ENCODE results near the gene ASCL5. TPM values are rescaled to one million over a fixed set of nuclear protein-coding genes. Genes with fewer than 3 reads are reported as not detected.

ASCL5 gene
- total RNA-seq, 5 donors from 2014 or later (not counting 1 experiment from before 2014, with no cell fraction given), result 0.19 to 0.49 (median 0.26) TPM; not detected in 2

DNA sequence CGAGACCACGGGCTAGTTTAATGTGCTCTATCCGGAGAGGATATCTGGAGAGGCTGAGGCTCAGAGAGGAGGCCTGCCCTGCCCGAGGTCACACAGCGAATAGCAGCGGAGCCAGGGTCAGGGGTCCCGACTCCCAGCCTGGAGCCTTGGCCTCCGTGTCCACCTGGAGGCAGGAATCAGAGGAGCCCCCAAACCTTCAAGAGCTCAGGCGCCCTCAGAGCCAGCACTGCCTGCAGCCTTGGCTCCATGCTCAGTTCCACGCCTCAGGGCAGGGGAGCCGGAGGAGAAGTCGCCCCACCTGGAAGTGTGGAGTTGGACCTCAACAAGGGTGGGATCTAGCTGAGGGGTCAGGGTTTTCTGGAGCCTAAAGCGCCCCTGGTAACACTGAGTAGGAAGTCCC is 2.0 kb upstream of the ASCL5 start:
- Histone ChIP-seq H3K4me1 (ENCODE audit: control insufficient read depth in 1 of 2, extremely low read depth in 1 of 2, insufficient read depth in 2 of 2, low read length in 2 of 2) (no peaks in the 10 kb centered on the region), H3K27me3 (replicated peaks in 1 of 2; ENCODE audit: control insufficient read depth in 2 of 2, extremely low read depth in 1 of 2, insufficient read depth in 2 of 2, low read length in 1 of 2) (peaks cover 0 to 40% of the 10 kb centered on the region in 2 experiments), H3K36me3 (ENCODE audit: control insufficient read depth in 2 of 2, extremely low read depth in 1 of 2, insufficient read depth in 1 of 2, low read length in 1 of 2) (no peaks in the 10 kb centered on the region), H3K9me3 (no peaks in the 10 kb centered on the region), H3K27ac (ENCODE audit: low read length) (no peak overlapping the region), H3K4me3 (ENCODE audit: control insufficient read depth in 1 of 2, extremely low read depth in 1 of 2, low read length in 1 of 2) (no peak overlapping the region)
- Mint-ChIP-seq H3K9me3 (no peaks in the 10 kb centered on the region), H3K36me3 (peaks cover 7% of the 10 kb centered on the region), H3K4me1 (no peaks in the 10 kb centered on the region), H3K27me3 (peaks cover 13 to 14% of the 10 kb centered on the region in 2 donors), H3K4me3 (no peak overlapping the region), H3K27ac (no peak overlapping the region)
- 87% methylated on average over 13 of the region's 13 CpGs for WGBS (ENCODE audit: insufficient coverage)
- POLR2A ChIA-PET, result no interaction called here
- ATAC-seq (replicated peaks in 1 of 4) (no peak), DNase-seq (no peak)
- CTCF ChIA-PET, result no interaction called here

- no peak overlapping the region for H3K27ac Mint-ChIP-seq
- CTCF ChIA-PET, result interaction anchor here in 1 of 2 donors (0.6 kb wide), 1 partner anchor 619 kb away, joined by 6 read pairs; no protein-coding TSS in a partner anchor
- Histone ChIP-seq H3K9me3 (no peaks in the 10 kb centered on the region), H3K4me1 (ENCODE audit: control insufficient read depth in 1 of 2, extremely low read depth in 1 of 2, insufficient read depth in 2 of 2, low read length in 2 of 2) (no peaks in the 10 kb centered on the region), H3K4me3 (ENCODE audit: control insufficient read depth in 1 of 2, extremely low read depth in 1 of 2, low read length in 1 of 2) (no peak overlapping the region), H3K27ac (ENCODE audit: low read length) (no peak overlapping the region), H3K36me3 (ENCODE audit: control insufficient read depth in 2 of 2, extremely low read depth in 1 of 2, insufficient read depth in 1 of 2, low read length in 1 of 2) (no peaks in the 10 kb centered on the region), H3K27me3 (replicated peaks in 1 of 2; ENCODE audit: control insufficient read depth in 2 of 2, extremely low read depth in 1 of 2, insufficient read depth in 2 of 2, low read length in 1 of 2) (peaks cover 0 to 40% of the 10 kb centered on the region in 2 experiments)
- no peaks in the 10 kb centered on the region for H3K4me1 Mint-ChIP-seq
- peaks cover 7% of the 10 kb centered on the region for H3K36me3 Mint-ChIP-seq
- DNase-seq (no peak), ATAC-seq (replicated peaks in 1 of 4) (no peak)
- no peaks in the 10 kb centered on the region for H3K9me3 Mint-ChIP-seq
- peaks cover 16 to 17% of the 10 kb centered on the region in 2 donors for H3K27me3 Mint-ChIP-seq
- POLR2A ChIA-PET, result no interaction called here
- 89% methylated on average over 3 of the region's 9 CpGs for WGBS (ENCODE audit: insufficient coverage)
- H3K4me3 Mint-ChIP-seq, result no peak overlapping the region
Measured at GRCh38 chr1:201128476-201128875, 1.5 kb upstream of the ASCL5 start.

DNA sequence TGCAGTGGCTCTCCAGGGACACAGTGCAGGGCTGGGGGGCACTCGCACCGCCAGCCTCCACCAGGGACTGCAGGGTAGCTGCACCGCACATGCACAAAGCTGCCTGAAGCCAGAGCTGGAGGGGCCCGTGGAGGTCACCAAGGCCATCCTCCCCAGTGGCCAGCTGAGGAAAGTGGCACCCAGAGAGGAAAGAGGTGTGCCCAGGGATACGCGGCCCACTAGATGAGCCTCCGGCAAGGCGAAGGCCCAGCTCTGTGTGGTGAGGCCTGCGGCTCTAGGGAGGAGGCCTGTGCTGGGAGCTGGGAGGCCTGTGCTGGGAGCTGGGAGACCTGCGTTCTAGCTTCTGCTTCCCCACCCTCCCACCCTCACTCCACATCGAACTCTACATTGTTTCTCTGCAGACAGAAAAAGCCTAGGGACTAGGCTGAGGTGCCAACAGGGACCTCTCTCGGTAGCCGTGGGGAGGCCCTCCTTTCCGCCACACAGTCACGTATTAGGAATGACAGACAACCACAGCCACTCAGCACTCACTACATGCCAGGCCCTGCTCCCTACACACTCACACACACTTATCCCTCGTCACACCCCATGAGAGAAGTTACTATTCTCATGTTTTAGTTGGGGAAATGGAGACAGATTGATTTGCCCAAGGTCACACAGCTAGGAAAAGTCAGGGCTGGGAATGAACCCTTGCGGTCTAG is 921 bp upstream of the ASCL5 start:
- no peaks in the 10 kb centered on the region for H3K9me3 Mint-ChIP-seq
- no peak overlapping the region for H3K27ac Mint-ChIP-seq
- WGBS (ENCODE audit: insufficient coverage), result 95% methylated on average over 8 of the region's 17 CpGs
- POLR2A ChIA-PET, result no interaction called here
- no peak overlapping the region for H3K4me3 ChIP-seq (ENCODE audit: control insufficient read depth in 1 of 2, extremely low read depth in 1 of 2, low read length in 1 of 2)
- no peak overlapping the region for H3K27ac ChIP-seq (ENCODE audit: low read length)
- no peaks in the 10 kb centered on the region for H3K4me1 ChIP-seq (ENCODE audit: control insufficient read depth in 1 of 2, extremely low read depth in 1 of 2, insufficient read depth in 2 of 2, low read length in 2 of 2)
- no peaks in the 10 kb centered on the region for H3K4me1 Mint-ChIP-seq
- no peak for DNase-seq
- H3K4me3 Mint-ChIP-seq, result no peak overlapping the region
- CTCF ChIA-PET, result interaction anchor here in 1 of 2 donors (0.6 kb wide), 1 partner anchor 619 kb away, joined by 6 read pairs; no protein-coding TSS in a partner anchor
- no peaks in the 10 kb centered on the region for H3K9me3 ChIP-seq
- no peak for ATAC-seq (replicated peaks in 1 of 4)
- H3K27me3 ChIP-seq (replicated peaks in 1 of 2; ENCODE audit: control insufficient read depth in 2 of 2, extremely low read depth in 1 of 2, insufficient read depth in 2 of 2, low read length in 1 of 2), result peaks cover 0 to 40% of the 10 kb centered on the region in 2 experiments
- H3K36me3 Mint-ChIP-seq, result peaks cover 6% of the 10 kb centered on the region
- no peaks in the 10 kb centered on the region for H3K36me3 ChIP-seq (ENCODE audit: control insufficient read depth in 2 of 2, extremely low read depth in 1 of 2, insufficient read depth in 1 of 2, low read length in 1 of 2)
- H3K27me3 Mint-ChIP-seq, result peaks cover 16 to 17% of the 10 kb centered on the region in 2 donors

DNA sequence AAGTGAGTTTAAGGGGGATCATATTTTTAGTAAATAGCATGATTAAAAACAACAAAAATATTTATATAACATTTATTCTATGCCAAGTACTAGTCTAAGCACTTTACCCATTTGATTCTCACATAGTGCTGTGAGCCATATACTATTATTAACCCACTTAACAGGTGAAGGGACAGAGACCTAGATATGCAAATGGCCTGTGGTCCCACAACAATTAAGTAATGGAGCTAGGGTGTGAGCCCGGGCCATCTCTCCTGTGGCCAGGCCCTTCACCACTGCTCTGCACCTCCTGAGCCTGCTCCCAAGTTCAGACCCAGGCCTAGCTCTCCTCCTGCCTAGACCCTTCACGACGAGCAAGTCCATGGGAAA is 537 bp downstream of the ASCL5 start:
- H3K36me3 ChIP-seq (ENCODE audit: control insufficient read depth in 2 of 2, extremely low read depth in 1 of 2, insufficient read depth in 1 of 2, low read length in 1 of 2), result no peaks in the 10 kb centered on the region
- Mint-ChIP-seq H3K27ac (no peak overlapping the region), H3K36me3 (no peaks in the 10 kb centered on the region), H3K9me3 (no peaks in the 10 kb centered on the region), H3K4me1 (no peaks in the 10 kb centered on the region), H3K27me3 (peaks cover 16 to 17% of the 10 kb centered on the region in 2 donors), H3K4me3 (no peak overlapping the region)
- ChIA-PET CTCF (no interaction called here), POLR2A (no interaction called here)
- 70% methylated on average over 3 of the region's 3 CpGs for WGBS (ENCODE audit: insufficient coverage)
- peaks cover 0 to 49% of the 10 kb centered on the region in 2 experiments for H3K27me3 ChIP-seq (replicated peaks in 1 of 2; ENCODE audit: control insufficient read depth in 2 of 2, extremely low read depth in 1 of 2, insufficient read depth in 2 of 2, low read length in 1 of 2)
- ATAC-seq (replicated peaks in 1 of 4) (no peak), DNase-seq (no peak)
- H3K27ac ChIP-seq (ENCODE audit: low read length), result no peak overlapping the region
- H3K4me1 ChIP-seq (ENCODE audit: control insufficient read depth in 1 of 2, extremely low read depth in 1 of 2, insufficient read depth in 2 of 2, low read length in 2 of 2), result no peaks in the 10 kb centered on the region
- H3K4me3 ChIP-seq (ENCODE audit: control insufficient read depth in 1 of 2, extremely low read depth in 1 of 2, low read length in 1 of 2), result no peak overlapping the region
- H3K9me3 ChIP-seq, result no peaks in the 10 kb centered on the region

DNA sequence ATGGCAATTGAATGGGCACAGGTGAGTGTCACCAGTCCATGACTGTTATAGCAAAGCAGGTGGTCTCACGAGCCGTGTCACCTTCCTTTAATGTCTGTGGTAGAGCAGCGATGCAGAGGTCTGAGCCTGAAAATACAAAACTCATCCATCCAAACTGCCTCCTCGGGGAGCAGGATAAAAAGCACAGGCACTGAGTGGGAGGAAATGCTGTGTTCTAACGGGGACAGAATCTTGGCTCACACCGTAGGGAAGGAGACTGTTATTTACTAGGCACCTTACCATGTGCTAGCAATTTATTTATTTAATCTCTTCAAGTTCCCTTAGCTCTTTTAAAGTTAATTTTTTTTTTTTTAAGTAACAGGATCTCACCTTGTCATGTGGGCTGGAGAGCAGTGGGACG is 1.2 kb downstream of the ASCL5 start:
- no peaks in the 10 kb centered on the region for H3K4me1 ChIP-seq (ENCODE audit: control insufficient read depth in 1 of 2, extremely low read depth in 1 of 2, insufficient read depth in 2 of 2, low read length in 2 of 2)
- Mint-ChIP-seq H3K4me3 (no peak overlapping the region), H3K27me3 (peaks cover 16 to 17% of the 10 kb centered on the region in 2 donors), H3K27ac (peak overlapping the region in 1 of 2 donors; percentile 5), H3K9me3 (no peaks in the 10 kb centered on the region), H3K4me1 (no peaks in the 10 kb centered on the region), H3K36me3 (no peaks in the 10 kb centered on the region)
- WGBS (ENCODE audit: insufficient coverage), result 92% methylated on average over 2 of the region's 7 CpGs
- CTCF ChIA-PET, result interaction anchor here in 1 of 2 donors (0.6 kb wide), 1 partner anchor 12 kb away, joined by 3 read pairs; no protein-coding TSS in a partner anchor
- no peak for DNase-seq
- ATAC-seq (replicated peaks in 1 of 4), result no peak
- no peak overlapping the region for H3K27ac ChIP-seq (ENCODE audit: low read length)
- POLR2A ChIA-PET, result no interaction called here
- no peaks in the 10 kb centered on the region for H3K36me3 ChIP-seq (ENCODE audit: control insufficient read depth in 2 of 2, extremely low read depth in 1 of 2, insufficient read depth in 1 of 2, low read length in 1 of 2)
- peaks cover 0 to 49% of the 10 kb centered on the region in 2 experiments for H3K27me3 ChIP-seq (replicated peaks in 1 of 2; ENCODE audit: control insufficient read depth in 2 of 2, extremely low read depth in 1 of 2, insufficient read depth in 2 of 2, low read length in 1 of 2)
- no peak overlapping the region for H3K4me3 ChIP-seq (ENCODE audit: control insufficient read depth in 1 of 2, extremely low read depth in 1 of 2, low read length in 1 of 2)
- no peaks in the 10 kb centered on the region for H3K9me3 ChIP-seq

GRCh38 chr1:201125019-201125418 is 2.0 kb downstream of the ASCL5 start:
- H3K4me1 ChIP-seq (ENCODE audit: control insufficient read depth in 1 of 2, extremely low read depth in 1 of 2, insufficient read depth in 2 of 2, low read length in 2 of 2), result no peaks in the 10 kb centered on the region
- no peak overlapping the region for H3K27ac ChIP-seq (ENCODE audit: low read length)
- ATAC-seq (replicated peaks in 1 of 4) (no peak), DNase-seq (no peak)
- H3K4me3 Mint-ChIP-seq, result no peak overlapping the region
- no peaks in the 10 kb centered on the region for H3K9me3 Mint-ChIP-seq
- H3K36me3 ChIP-seq (ENCODE audit: control insufficient read depth in 2 of 2, extremely low read depth in 1 of 2, insufficient read depth in 1 of 2, low read length in 1 of 2), result no peaks in the 10 kb centered on the region
- WGBS (ENCODE audit: insufficient coverage), result 89% methylated on average over 8 of the region's 9 CpGs
- H3K27ac Mint-ChIP-seq, result no peak overlapping the region
- H3K27me3 ChIP-seq (replicated peaks in 1 of 2; ENCODE audit: control insufficient read depth in 2 of 2, extremely low read depth in 1 of 2, insufficient read depth in 2 of 2, low read length in 1 of 2), result peaks cover 0 to 49% of the 10 kb centered on the region in 2 experiments
- H3K36me3 Mint-ChIP-seq, result no peaks in the 10 kb centered on the region
- H3K27me3 Mint-ChIP-seq, result peaks cover 16 to 17% of the 10 kb centered on the region in 2 donors
- peaks cover 0 to 4% (median 0%) of the 10 kb centered on the region in 3 donors for H3K4me1 Mint-ChIP-seq
- POLR2A ChIA-PET, result no interaction called here
- no peak overlapping the region for H3K4me3 ChIP-seq (ENCODE audit: control insufficient read depth in 1 of 2, extremely low read depth in 1 of 2, low read length in 1 of 2)
- H3K9me3 ChIP-seq, result no peaks in the 10 kb centered on the region
- CTCF ChIA-PET, result no interaction called here
